ENCODE results near the gene MRTFA. TPM values are rescaled to one million over a fixed set of nuclear protein-coding genes. Genes with fewer than 3 reads are reported as not detected.

The MRTFA gene
- total RNA-seq, 2 experiments from 2014 or later = 47.7 to 66.9 TPM

GRCh38 chr22:40466976-40467375, 169.5 kb downstream of the MRTFA start:
- Histone ChIP-seq H3K36me3 (ENCODE audit: insufficient read depth, low read length) (no peaks in the 10 kb centered on the region), H3K9me3 (ENCODE audit: low read length) (no peaks in the 10 kb centered on the region), H2AFZ (ENCODE audit: low read length) (no peak overlapping the region), H4K20me1 (ENCODE audit: insufficient read depth, low read length) (0 out of 2 replicates have a peak, but pooled peaks cover 6% of the 10 kb centered on the region), H3K4me1 (ENCODE audit: insufficient read depth, low read length, poor library complexity, severe bottlenecking) (peaks cover 16% of the 10 kb centered on the region), H3K27ac (ENCODE audit: low read depth, low read length, poor library complexity, severe bottlenecking) (no peak overlapping the region), H3K79me2 (ENCODE audit: insufficient read depth, low read depth, low read length) (peaks cover 22% of the 10 kb centered on the region), H3K4me3 (ENCODE audit: low read depth, low read length, poor library complexity, severe bottlenecking) (no peak overlapping the region), H3K9me2 (ENCODE audit: insufficient read depth, low read length) (no peaks in the 10 kb centered on the region), H3K4me2 (ENCODE audit: low read length) (no peak overlapping the region)
- ChIA-PET POLR2A (no interaction called here), CTCF (ENCODE audit: unreplicated experiment) (no interaction called here)
- no peak for DNase-seq (ENCODE audit: low spot score)
- no peak for TF ChIP-seq EZH2phosphoT487 (IDR thresholded peaks at IDR 0.05; ENCODE audit: borderline replicate concordance, low read depth, low read length)
- no peak for TF ChIP-seq CTCF (conservative IDR thresholded peaks at IDR 0.05; ENCODE audit: low read length)
- no TSS peak for BruUV-seq (replicated peaks)
- intact Hi-C loops (cut with micrococcal nuclease; ENCODE audit: unreplicated experiment) = no loop called here

GRCh38 chr22:40463683-40464082, 172.8 kb downstream of the MRTFA start:
- H3K79me2 ChIP-seq (ENCODE audit: insufficient read depth, low read depth, low read length) = peaks cover 53% of the 10 kb centered on the region
- H3K36me3 ChIP-seq (ENCODE audit: insufficient read depth, low read length) = peaks cover 17% of the 10 kb centered on the region; the same call in 1 of the 2 replicates
- no peak for TF ChIP-seq CTCF (conservative IDR thresholded peaks at IDR 0.05; ENCODE audit: low read length)
- no peak for TF ChIP-seq EZH2phosphoT487 (IDR thresholded peaks at IDR 0.05; ENCODE audit: borderline replicate concordance, low read depth, low read length)
- peak; percentile 53 for DNase-seq (ENCODE audit: low spot score)
- H3K4me3 ChIP-seq (ENCODE audit: low read depth, low read length, poor library complexity, severe bottlenecking) = peak overlapping the region; percentile 82
- intact Hi-C loops (cut with micrococcal nuclease; ENCODE audit: unreplicated experiment) = loop anchor here (1.0 kb wide), 1 partner anchor 27 kb away; no protein-coding TSS in a partner anchor
- 0 out of 2 replicates have a peak, but pooled peaks cover 6% of the 10 kb centered on the region for H4K20me1 ChIP-seq (ENCODE audit: insufficient read depth, low read length)
- POLR2A ChIA-PET = interaction anchor here (0.6 to 1.8 kb wide), 2 partner anchors 27 to 181 kb away, joined by 3 to 10 read pairs; no protein-coding TSS in a partner anchor
- H3K9me3 ChIP-seq (ENCODE audit: low read length) = no peaks in the 10 kb centered on the region
- H3K4me2 ChIP-seq (ENCODE audit: low read length) = peak overlapping the region; percentile 77
- peak overlapping the region; percentile 90 for H3K27ac ChIP-seq (ENCODE audit: low read depth, low read length, poor library complexity, severe bottlenecking)
- H3K9me2 ChIP-seq (ENCODE audit: insufficient read depth, low read length) = no peaks in the 10 kb centered on the region
- H2AFZ ChIP-seq (ENCODE audit: low read length) = peak overlapping the region; percentile 97
- peaks cover 38% of the 10 kb centered on the region for H3K4me1 ChIP-seq (ENCODE audit: insufficient read depth, low read length, poor library complexity, severe bottlenecking)
- CTCF ChIA-PET (ENCODE audit: unreplicated experiment) = no interaction called here
- BruUV-seq (replicated peaks) = no TSS peak

- Histone ChIP-seq H3K4me3 (ENCODE audit: low read depth, low read length, poor library complexity, severe bottlenecking) (peak overlapping the region; percentile 82), H3K36me3 (ENCODE audit: insufficient read depth, low read length) (peaks cover 20% of the 10 kb centered on the region; the same call in 1 of the 2 replicates), H2AFZ (ENCODE audit: low read length) (peak overlapping the region; percentile 97), H4K20me1 (ENCODE audit: insufficient read depth, low read length) (0 out of 2 replicates have a peak, but pooled peaks cover 6% of the 10 kb centered on the region), H3K9me2 (ENCODE audit: insufficient read depth, low read length) (no peaks in the 10 kb centered on the region), H3K27ac (ENCODE audit: low read depth, low read length, poor library complexity, severe bottlenecking) (peak overlapping the region; percentile 90), H3K79me2 (ENCODE audit: insufficient read depth, low read depth, low read length) (peaks cover 56% of the 10 kb centered on the region), H3K4me1 (ENCODE audit: insufficient read depth, low read length, poor library complexity, severe bottlenecking) (peaks cover 39% of the 10 kb centered on the region), H3K4me2 (ENCODE audit: low read length) (peak overlapping the region; percentile 77), H3K9me3 (ENCODE audit: low read length) (no peaks in the 10 kb centered on the region)
- peak; percentile 80 for DNase-seq (ENCODE audit: low spot score)
- intact Hi-C loops (cut with micrococcal nuclease; ENCODE audit: unreplicated experiment) = loop anchor here (1.0 kb wide), 1 partner anchor 27 kb away; no protein-coding TSS in a partner anchor
- no TSS peak for BruUV-seq (replicated peaks)
- ChIA-PET POLR2A (interaction anchor here (0.6 to 1.8 kb wide), 4 partner anchors 26 to 184 kb away, joined by 4 to 10 read pairs (median 6); no protein-coding TSS in a partner anchor), CTCF (ENCODE audit: unreplicated experiment) (interaction anchor here (1.5 kb wide), 1 partner anchor 26 kb away, joined by 4 read pairs; no protein-coding TSS in a partner anchor)
- TF ChIP-seq CTCF (conservative IDR thresholded peaks at IDR 0.05; ENCODE audit: low read length) = no peak
Measured at GRCh38 chr22:40463017-40463631, 173.4 kb downstream of the MRTFA start.
